GM21528 (cell line): Measurements from ENCODE around the gene MMS19.

Source experiments
- ATAC-seq: cut with Tn5 transposase; IDR thresholded peaks from one replicate; pipeline ENCODE4 v1.9.1; 2021; ENCODE audit warnings: mild to moderate bottlenecking, moderate library complexity; ENCODE audit not compliant: unreplicated experiment, low FRiP score

The MMS19 gene

DNA sequence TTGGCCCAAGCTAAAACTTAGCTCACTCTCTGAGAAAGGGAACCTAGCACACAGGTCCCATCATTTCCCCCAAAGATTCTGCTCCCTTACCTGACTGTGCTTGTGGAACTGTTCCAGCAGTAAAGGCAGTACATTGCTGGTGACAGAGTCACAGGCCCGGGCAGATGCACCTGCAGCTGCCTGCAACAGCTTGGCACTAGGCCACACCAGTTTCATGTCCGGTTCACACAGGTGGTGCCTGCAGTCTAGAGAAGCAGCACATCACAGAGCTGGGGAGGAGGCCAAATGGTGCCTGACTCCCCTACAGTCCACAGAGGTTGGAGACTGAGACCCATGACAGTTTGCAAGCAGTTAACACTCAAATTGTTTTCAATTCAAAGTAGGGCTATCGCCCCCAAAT is 30.1 kb downstream of the MMS19 start:
- ATAC-seq, result no peak

- ATAC-seq, result no peak
These were observed 31.5 kb downstream of the MMS19 start for GRCh38 chr10:97466755-97467154.

DNA sequence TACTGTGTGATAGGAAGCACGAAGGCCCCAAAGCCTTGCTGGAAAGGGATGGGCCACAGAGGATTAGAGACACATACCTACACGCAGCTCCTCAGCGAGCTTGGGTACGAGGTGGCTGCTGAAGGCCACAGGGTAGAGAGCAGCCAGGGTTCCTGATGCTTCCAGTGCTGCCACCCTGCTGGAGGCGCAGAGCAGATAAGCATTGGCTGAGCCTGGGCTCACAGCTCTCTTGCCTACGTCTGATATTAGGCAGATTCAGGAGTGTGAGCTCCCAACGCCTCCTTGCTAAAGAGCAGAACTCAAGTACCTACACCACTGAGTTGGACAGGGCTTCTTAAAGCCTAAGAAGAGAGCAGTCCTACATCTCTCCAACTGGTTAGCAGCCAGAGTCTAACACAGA is 32.2 kb downstream of the MMS19 start:
- ATAC-seq, result no peak

DNA sequence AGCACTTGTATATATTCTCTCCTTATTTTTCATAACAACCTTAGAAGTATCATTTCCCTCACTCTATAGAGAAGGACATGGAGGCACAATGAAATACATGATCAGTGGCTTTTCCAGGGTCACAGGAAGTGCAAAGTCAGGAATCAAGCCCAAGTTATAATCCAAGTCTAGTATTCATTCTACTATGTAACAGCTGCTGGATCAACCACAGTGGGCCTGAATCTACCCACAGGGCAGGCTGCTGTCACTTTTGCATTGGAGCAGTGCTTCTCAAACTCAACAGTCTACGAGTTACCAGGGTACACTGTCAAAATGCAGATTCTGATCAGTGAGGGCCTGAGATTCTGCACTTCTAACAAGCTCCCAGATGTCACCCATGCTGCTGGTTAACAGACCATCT is 34.0 kb downstream of the MMS19 start:
- ATAC-seq, result no peak

GRCh38 chr10:97463363-97464132 is 34.7 kb downstream of the MMS19 start:
- no peak for ATAC-seq

- no peak for ATAC-seq
These were observed 35.9 kb downstream of the MMS19 start for GRCh38 chr10:97462309-97462708.

DNA sequence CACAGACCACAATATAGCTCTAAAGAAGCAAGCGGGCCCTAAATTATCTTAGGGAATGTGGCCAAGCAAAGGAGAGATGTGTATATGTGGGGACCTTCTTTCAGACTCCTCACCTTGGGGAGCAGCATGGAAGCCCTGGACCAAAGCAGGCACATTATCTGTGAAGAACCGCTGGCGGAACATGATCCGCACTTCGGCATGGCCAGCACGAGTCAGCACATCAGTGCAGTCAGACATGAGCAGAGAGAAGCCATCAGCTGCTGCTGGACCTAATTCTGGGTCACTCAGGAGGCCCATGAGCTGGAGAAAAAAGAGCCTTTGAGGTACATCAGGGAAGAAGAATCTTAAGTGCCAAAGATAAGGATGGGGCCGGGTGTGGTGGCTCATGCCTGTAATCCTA is 38.3 kb downstream of the MMS19 start:
- no peak for ATAC-seq

DNA sequence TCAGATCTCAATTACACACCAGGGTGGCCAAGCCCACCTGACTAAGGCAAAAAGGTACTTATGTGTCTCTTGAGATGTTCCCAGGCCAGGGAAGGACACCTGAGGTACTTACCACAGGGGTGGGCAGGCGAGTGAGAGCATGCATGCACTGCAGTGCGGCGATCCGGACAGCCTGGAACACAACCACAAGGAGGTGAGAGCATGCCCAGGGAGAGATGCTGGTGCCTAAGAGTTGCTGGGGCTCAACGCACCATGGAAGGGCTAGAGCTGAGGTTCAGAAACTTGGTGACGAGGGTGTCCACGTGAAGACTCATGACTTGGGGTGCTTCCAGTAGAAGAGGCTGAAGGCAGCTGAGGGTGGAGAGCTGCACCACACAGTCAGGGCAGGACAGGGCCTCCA is 39.1 kb downstream of the MMS19 start:
- ATAC-seq, result no peak

DNA sequence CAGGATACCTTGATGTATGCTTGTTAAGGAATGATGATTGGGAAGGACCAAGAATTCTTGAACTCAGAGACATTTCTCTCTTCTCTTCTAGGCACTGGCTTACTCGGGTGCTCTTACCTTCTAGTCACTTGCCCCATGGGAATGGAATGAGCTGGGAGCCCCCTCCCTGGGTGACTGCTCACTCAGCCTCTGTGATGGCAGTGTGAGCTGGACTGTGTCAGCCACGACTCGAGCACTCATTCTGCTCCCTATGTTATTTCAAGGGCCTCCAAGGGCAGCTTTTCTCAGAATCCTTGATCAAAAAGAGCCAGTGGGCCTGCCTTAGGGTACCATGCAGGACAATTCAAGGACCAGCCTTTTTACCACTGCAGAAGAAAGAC is 41.5 kb downstream of the MMS19 start:
- ATAC-seq, result no peak

DNA sequence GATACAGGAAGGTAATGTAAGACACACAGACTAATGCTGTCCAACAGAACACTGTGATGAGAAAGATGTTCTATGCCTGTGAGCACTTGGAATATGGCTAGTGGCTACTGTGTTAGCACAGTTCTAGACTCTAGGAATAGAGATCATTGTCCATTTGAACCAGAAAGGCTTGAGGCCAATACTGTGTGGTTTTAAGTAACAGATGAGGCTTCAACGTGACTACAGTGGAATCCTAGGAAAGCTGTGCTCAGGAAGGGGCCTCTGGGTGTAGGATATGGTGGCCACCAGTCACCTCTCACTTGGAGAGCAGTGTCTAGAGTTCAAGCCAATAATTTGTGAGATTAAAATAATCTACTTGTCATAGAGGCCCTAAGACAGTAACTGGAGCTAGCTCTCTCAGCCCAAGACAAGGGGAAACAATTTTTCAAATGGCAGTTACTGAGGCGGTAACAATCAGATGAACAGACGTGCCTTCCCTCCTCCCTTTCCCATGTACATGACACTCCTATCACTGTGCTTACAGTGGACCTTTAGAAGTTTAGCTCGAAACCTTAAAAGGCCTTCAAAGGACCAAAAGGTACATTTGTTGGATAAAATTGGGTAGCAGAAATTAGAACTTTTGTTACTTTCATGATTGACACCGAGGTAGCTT is 42.1 kb downstream of the MMS19 start:
- no peak for ATAC-seq

DNA sequence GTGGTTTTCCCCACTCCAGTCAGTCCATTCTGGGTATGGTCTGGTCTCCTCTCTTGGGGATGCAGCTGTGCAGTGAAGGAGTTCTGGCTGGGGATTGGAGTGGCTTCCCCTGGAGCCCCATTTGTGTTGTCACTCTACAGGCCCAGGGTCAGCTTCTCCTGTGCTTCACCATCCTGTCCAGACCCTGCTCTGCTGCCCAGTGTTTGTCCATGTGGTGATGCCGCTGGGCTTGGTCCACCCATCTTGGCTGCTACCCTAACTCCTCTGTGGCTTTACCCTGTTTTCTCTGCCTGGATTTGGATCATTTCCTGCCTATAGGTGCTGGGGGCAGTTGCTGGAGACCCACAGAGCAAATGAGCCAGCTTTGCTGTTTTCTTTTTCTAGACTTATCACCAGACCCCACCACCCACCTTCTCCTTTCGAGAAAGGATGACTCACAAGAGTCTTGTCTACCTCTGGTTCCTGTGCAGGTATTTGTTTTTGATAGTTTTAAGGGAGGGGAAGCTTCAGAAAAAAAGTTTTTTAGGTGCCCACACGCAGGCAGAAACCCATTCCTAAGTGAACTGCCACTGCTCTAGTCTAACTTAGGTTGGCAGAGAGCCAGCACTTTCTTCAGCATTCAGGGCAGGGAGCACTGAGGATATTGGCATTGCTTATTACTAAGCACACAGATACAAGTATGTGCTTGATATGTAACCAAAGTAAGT is 43.7 kb downstream of the MMS19 start:
- no peak for ATAC-seq

GRCh38 chr10:97452352-97452751 is 45.9 kb downstream of the MMS19 start:
- no peak for ATAC-seq

DNA sequence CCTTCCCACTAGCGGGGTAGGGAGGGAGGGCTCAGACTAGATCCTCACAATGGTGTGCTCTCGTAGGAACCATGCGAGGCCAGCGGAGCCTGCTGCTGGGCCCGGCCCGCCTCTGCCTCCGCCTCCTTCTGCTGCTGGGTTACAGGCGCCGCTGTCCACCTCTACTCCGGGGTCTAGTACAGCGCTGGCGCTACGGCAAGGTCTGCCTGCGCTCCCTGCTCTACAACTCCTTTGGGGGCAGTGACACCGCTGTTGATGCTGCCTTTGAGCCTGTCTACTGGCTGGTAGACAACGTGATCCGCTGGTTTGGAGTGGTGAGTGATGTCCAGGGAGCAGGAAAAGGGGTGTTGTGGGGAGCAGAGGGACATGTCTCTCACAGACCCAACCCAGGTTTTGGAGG is 46.6 kb downstream of the MMS19 start:
- ATAC-seq, result no peak

DNA sequence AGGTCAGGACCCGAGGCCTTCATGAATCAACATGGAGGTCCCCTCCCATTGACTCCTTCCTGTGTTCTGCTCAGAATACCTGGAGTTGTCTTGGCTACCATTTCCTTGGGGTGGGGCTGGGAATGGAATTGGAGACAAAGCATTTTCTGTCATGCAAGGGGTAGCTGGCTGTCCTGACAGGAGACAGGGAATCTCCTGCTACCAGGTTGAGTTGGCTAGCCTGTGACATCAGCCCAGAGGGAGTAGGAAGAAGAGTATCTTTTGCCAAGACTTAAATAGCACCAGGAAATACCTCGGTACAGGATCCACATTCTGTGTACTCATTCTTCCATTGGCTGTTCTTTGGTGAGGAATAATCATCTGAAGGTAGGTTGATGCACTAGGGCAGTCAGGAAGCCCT is 47.4 kb downstream of the MMS19 start:
- no peak for ATAC-seq

- ATAC-seq, result peak; percentile 93
These were observed 52.2 kb downstream of the MMS19 start, which contains the start of the genes EXOSC1 and ZDHHC16 for GRCh38 chr10:97445722-97446639. EXOSC1 (minus strand) TSS chr10:97446006; CDS start chr10:97445985, 21 bp downstream. ZDHHC16 (plus strand) TSS chr10:97446175; CDS start chr10:97451676, 5,501 bp downstream.

- peak; percentile 11 for ATAC-seq
These were observed 52.9 kb downstream of the MMS19 start for GRCh38 chr10:97445357-97445721.

- no peak for ATAC-seq
These were observed 54.0 kb downstream of the MMS19 start for GRCh38 chr10:97444212-97444611.

DNA sequence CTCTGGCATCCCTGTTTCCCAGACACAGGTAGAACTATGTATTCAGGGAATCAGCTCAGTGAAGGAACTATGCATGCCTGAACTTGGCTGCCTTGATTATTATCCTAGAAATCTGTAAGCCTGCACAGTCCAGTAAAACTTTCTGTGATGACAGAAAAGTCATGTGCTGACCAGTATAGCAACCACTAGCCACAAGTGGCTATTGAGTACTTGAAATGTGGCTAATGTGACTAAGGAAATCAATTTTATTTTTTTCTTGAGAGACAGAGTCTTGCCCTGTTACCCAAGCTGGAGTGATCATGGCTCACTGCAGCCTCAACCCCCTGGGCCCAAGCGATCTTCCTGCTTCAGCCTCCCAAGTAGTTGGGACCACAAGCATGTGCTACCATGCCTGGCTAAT is 55.9 kb downstream of the MMS19 start:
- no peak for ATAC-seq

GRCh38 chr10:97435211-97435610 is 63.0 kb downstream of the MMS19 start:
- ATAC-seq, result no peak

- ATAC-seq, result no peak
These were observed 63.7 kb downstream of the MMS19 start for GRCh38 chr10:97434557-97434956.
